H1 (cell line): ENCODE results near the gene ECPAS. TPM values are rescaled to one million over a fixed set of nuclear protein-coding genes. Genes with fewer than 3 reads are reported as not detected.

ENCODE experiments used
- CHD2 ChIP-seq: IDR thresholded peaks from 2 replicates; pipeline ENCODE4 v1.6.1; 2012; ENCODE audit warnings: low read length, improper control_type of control experiment
- CHD7 ChIP-seq: fragments of 300-600 bp; sonication (generic); IDR thresholded peaks from 2 replicates; pipeline ENCODE4 v1.7.1; 2012; ENCODE audit warnings: low read length, moderate library complexity, mild to moderate bottlenecking, inconsistent platforms; ENCODE audit not compliant: insufficient replicate concordance
- GABPA ChIP-seq: IDR thresholded peaks from 2 replicates; pipeline ENCODE4 v1.6.1; 2011; ENCODE audit warnings: mild to moderate bottlenecking, low read length, moderate library complexity, borderline replicate concordance; ENCODE audit not compliant: insufficient read depth
- KDM1A ChIP-seq: fragments of 200-600, 300-600 bp; sonication (generic); IDR thresholded peaks from 2 replicates; pipeline ENCODE4 v1.7.1; 2016; ENCODE audit warnings: mild to moderate bottlenecking, low read length, borderline replicate concordance
- MAX ChIP-seq: IDR thresholded peaks from 2 replicates; pipeline ENCODE4 v1.6.1; 2012; ENCODE audit warnings: inconsistent platforms
- RAD21 ChIP-seq, 2 experiments: IDR thresholded peaks in 1 of 2; conservative IDR thresholded peaks in 1 of 2; 2 replicates each; pipeline ENCODE4 v1.6.1; 2011; ENCODE audit warnings: low read depth in 2 of 2, low read length in 2 of 2, improper control_type of control experiment in 1 of 2, inconsistent platforms in 1 of 2, mild to moderate bottlenecking in 1 of 2, moderate library complexity in 1 of 2
- RNF2 ChIP-seq: fragments of 200-900, 300-1000 bp; sonication (generic); IDR thresholded peaks from 2 replicates; pipeline ENCODE4 v1.7.1; 2016; ENCODE audit warnings: borderline replicate concordance, low read depth, mild to moderate bottlenecking, antibody characterized with exemption, low read length; ENCODE audit not compliant: poor library complexity, severe bottlenecking; ENCODE audit errors: missing control alignments
- SIX5 ChIP-seq: IDR thresholded peaks from 2 replicates; pipeline ENCODE4 v1.6.1; 2011; ENCODE audit warnings: mild to moderate bottlenecking, low read depth, low read length
- SP4 ChIP-seq: IDR thresholded peaks from 2 replicates; pipeline ENCODE4 v1.6.1; 2012; ENCODE audit warnings: low read length, inconsistent platforms
- polyA plus RNA-seq, 7 experiments: library from polyadenylated mRNA; depleted of rRNA in 3 of 7; stranded (reverse) in 5 of 7; unstranded in 2 of 7; fragments of >200 nt in 5 of 7; fragments of 200-250 nt in 2 of 7; gene quantifications; 1 replicate in 5 of 7; 2 replicates in 1 of 7; 4 replicates in 1 of 7; pipeline versions ENCODE4 v1.2.1 to v1.2.3, GENCODE V29; 2011 to 2013; ENCODE audit warnings: missing spikeins in 2 of 7, mixed read lengths in 2 of 7
- total RNA-seq: library from RNA; stranded (reverse); fragmentation: NEBNext Ultra II Directional; extraction: Animal tissue kit (Norgen Biotek cat#: 25700); gene quantifications from 2 replicates; pipeline ENCODE4 v1.2.1, GENCODE V29; 2021

The ECPAS gene
- total and polyA plus RNA-seq, 2 of the 8 experiments (the other 6 are each of a cell fraction or from before 2014, with no cell fraction given), result 20.9 to 131 TPM

GRCh38 chr9:111482694-111483438 is 1.3 kb downstream of the ECPAS start (continued):
- TF ChIP-seq CHD7 (no peak), CHD2 (no peak), GABPA (no peak), MAX (0 out of 2 replicates have a peak, but pooled peaks have one; percentile 10), KDM1A (no peak), SP4 (no peak), RNF2 (no peak), RAD21 (IDR thresholded peaks at IDR 0.05 in 1 of 2, conservative IDR thresholded peaks at IDR 0.05 in 1 of 2; ENCODE audit: low read depth in 2 of 2, low read length in 2 of 2) (no peak), SIX5 (peak; percentile 43)
